GM18517 (cell line): Measurements from ENCODE around the gene PEX16.
A peak's percentile ranks its signal among the peaks of the same experiment; 100 is the strongest.

Experiments used
- ATAC-seq: cut with Tn5 transposase; IDR thresholded peaks from one replicate; pipeline ENCODE4 v1.9.1; 2021; ENCODE audit warnings: mild to moderate bottlenecking, moderate library complexity; ENCODE audit not compliant: unreplicated experiment

Gene PEX16

GRCh38 chr11:45931739-45932138, 14.1 kb upstream of the PEX16 start:
- ATAC-seq, result no peak

DNA sequence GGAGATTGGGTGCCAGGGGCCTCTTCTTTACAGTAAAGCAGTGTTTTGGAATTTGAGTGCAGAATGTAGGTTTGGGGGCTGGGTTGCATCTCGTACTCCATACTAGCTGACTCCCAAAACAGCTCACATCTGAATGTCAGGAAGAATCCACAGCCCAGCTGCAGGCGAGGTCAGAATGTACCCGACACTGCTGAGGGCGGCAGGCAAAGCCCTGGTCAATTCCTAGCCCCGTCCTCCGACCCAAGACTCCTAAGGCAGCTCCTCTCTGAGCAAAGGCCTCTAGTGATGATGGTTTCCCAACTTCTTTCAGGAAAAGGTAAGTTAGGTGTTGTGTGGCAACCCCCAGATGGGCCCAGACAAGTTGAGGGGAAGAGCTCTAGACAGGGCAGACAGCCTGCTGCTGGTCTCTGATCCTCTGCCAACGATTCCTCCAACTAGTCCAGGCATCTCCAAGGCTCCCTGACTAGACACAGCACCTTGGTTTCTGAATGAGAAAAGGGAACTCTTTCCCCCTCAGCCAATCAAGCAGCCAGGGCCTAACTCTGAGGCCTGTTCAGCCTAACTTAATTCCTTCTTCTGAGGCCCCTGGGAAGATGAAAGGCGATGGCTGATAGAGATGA, 13.4 kb upstream of the PEX16 start:
- no peak for ATAC-seq

- peak; percentile 93 for ATAC-seq
Observed at GRCh38 chr11:45930031-45930794, 12.5 kb upstream of the PEX16 start.

DNA sequence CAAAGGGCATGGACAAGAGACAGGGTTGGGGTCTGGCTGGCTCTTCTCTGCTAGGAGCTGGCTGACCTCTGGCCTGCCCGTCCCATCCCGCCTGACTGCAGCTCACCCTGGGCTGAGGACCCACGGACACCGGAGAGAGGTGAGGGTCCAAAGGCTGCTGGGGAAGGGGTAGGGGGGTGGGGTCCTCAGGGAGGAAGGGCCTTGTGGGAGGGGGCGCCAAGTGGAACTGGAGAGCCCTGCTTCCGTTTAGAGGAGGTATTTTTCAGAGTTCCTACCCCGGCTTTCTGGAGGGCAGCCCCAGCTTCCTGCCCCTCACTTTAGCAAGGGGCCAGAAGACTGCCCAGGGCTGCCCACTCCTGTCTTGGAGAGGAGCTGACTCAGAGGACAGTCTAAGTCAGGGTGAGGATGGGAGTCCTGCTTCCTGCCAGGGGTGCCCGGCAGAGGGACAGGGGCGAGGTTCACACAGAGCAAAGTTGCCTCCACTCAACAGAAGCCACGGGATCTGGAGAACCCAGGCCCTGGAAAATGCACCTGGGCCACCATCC, 11.9 kb upstream of the PEX16 start:
- ATAC-seq, result no peak

GRCh38 chr11:45928535-45929215, 11.0 kb upstream of the PEX16 start:
- ATAC-seq, result no peak

DNA sequence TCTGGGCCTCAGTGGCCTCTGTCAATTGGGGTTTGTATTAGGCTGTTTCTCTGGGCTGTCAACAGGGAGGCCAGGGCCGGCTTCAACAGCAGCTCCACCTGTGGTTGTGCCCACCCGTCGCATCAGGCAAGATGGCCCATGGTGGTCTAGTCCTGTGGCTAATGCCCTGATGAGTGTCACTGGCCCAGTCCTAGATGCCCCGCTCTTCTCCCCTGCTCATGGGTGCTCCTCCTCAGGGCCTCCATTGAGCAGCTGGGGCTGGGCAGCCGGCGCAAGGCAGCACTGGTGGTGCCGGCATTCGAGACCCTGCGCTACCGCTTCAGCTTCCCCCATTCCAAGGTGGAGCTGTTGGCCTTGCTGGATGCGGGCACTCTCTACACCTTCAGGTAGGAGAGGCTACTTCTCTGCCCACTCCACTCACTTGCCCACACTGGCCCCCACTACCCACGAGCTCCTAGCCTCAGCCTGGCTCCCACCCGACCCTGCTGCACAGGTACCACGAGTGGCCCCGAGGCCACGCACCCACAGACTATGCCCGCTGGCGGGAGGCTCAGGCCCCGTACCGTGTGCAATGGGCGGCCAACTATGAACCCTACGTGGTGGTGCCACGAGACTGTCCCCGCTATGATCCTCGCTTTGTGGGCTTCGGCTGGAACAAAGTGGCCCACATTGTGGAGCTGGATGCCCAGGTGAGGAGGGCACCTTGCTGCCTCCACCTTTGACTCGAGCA, 10.2 kb upstream of the PEX16 start:
- ATAC-seq, result no peak

DNA sequence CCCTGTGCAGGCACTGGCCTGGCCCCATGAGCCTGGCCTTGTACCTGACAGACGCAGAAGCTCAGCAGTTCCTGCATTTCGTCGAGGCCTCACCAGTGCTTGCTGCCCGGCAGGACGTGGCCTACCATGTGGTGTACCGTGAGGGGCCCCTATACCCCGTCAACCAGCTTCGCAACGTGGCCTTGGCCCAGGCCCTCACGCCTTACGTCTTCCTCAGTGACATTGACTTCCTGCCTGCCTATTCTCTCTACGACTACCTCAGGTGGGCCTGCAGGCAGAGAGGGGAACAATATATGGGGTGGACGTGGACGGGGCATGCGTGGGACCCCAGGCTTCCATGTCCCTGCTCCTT, 9.6 kb upstream of the PEX16 start:
- ATAC-seq, result no peak

DNA sequence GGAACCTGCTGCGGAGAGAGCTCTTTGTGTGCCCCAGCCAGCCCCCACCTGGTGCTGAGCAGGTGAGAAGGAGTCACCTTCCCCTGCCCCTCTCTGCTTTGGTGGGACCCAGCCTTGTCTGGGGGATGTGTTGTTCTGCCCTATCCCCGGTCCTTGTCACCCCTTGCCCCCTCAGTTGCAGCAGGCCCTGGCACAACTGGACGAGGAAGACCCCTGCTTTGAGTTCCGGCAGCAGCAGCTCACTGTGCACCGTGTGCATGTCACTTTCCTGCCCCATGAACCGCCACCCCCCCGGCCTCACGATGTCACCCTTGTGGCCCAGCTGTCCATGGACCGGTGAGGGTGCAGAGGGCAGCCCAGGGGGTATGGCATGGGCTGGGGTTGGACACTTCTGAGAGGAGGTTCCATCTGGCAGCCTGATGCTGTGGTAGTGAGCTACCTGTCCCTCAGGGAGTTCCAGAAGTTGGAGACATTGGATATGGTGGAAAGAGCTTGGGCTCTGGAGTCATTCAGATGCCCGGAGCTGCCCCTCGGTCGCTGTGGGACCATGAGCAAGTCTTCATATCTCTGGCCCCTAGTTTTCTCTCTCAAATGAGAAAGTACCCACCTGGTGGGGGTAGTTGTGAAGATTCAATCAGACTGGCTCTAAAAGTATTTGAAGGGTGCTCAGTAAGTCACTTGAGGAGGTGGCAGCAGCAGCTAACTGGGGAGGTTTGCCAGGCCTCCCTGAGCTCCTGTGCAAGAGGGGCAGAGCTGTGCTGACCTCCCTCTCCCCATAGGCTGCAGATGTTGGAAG, 9.1 kb upstream of the PEX16 start:
- no peak for ATAC-seq

GRCh38 chr11:45926001-45926401, 8.3 kb upstream of the PEX16 start:
- ATAC-seq, result no peak

- ATAC-seq, result no peak
Observed at GRCh38 chr11:45925550-45925949, 7.9 kb upstream of the PEX16 start.

DNA sequence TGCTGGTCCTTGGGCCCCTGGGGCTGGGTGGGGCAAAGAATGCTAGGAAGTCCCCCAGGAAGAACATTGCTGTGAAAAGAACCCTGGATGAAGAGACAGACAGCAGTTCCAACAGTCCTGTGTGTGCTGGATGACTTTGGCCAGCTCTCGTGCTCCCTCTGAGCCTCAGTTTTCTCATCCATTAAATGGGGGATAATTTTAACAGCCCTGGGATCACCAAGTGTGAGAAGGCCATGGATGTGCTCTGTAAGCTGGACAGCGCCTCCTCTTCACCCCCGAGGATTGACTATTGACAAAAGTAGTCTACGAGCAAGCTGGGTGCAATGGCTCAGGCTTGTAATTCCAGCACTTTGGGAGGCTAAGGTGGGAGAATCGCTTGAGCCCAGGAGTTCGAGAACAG, 7.2 kb upstream of the PEX16 start:
- ATAC-seq, result no peak

DNA sequence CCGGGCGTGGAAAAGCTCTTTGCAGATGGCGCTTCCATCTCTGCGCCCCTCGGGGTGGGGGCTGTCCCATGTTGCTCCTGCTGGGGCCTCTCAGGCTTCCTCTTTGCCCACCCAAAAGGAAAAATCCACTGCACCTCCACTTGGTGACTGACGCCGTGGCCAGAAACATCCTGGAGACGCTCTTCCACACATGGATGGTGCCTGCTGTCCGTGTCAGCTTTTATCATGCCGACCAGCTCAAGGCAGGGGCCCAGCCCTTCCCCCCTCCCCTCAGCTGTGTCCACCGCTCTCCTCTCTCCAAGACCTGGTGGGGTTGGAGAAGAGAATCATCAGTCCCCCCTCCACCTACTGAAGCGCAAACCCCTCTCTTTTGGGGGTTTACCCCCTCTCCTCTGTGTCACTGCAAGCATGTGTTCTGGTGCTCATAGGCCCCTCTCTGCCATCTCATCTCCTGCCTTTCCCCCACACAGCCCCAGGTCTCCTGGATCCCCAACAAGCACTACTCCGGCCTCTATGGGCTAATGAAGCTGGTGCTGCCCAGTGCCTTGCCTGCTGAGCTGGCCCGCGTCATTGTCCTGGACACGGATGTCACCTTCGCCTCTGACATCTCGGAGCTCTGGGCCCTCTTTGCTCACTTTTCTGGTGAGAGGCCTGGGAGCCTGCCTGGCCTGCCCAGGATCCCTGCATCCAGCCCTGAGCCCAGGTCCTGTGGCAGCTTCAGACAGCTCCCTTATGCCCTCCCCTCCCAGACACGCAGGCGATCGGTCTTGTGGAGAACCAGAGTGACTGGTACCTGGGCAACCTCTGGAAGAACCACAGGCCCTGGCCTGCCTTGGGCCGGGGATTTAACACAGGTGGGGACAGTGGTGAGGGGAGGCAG, 6.6 kb upstream of the PEX16 start:
- no peak for ATAC-seq

DNA sequence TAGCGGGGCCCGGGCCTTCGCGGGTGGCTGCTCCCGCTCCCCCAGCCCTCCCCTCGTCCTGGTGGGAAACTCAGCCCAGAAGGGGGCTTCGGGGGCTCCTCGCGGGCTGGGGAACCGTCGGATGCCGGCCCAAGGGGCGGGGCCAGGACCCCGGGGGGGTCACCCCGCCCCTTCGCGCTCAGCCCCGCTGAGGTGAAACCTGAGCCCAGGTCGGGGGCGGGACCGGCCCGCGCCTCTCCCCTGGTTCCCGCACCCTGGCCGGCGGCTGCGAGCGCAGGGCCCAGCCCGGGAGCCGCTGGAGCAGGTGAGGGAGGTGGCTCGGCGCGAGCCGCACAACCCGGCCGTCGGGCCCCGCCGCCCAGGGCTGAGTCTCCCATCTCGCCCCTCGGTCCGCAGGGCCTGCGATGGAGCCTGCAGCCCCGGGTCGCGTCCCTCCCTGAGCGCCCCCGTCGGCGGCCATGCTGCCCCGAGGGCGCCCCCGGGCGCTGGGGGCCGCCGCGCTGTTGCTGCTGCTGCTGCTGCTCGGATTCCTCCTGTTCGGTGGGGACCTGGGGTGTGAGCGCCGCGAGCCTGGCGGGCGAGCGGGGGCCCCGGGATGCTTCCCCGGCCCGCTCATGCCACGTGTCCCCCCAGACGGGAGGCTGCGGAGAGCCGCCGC, 4.9 kb upstream of the PEX16 start, which contains the start of gene LARGE2:
Gene LARGE2 (plus strand): TSS at position 232 of the 658 bp plus-strand sequence. CDS start 227 bp downstream, at position 459.
- ATAC-seq, result no peak

GRCh38 chr11:45921561-45922424, 4.1 kb upstream of the PEX16 start:
- no peak for ATAC-seq

DNA sequence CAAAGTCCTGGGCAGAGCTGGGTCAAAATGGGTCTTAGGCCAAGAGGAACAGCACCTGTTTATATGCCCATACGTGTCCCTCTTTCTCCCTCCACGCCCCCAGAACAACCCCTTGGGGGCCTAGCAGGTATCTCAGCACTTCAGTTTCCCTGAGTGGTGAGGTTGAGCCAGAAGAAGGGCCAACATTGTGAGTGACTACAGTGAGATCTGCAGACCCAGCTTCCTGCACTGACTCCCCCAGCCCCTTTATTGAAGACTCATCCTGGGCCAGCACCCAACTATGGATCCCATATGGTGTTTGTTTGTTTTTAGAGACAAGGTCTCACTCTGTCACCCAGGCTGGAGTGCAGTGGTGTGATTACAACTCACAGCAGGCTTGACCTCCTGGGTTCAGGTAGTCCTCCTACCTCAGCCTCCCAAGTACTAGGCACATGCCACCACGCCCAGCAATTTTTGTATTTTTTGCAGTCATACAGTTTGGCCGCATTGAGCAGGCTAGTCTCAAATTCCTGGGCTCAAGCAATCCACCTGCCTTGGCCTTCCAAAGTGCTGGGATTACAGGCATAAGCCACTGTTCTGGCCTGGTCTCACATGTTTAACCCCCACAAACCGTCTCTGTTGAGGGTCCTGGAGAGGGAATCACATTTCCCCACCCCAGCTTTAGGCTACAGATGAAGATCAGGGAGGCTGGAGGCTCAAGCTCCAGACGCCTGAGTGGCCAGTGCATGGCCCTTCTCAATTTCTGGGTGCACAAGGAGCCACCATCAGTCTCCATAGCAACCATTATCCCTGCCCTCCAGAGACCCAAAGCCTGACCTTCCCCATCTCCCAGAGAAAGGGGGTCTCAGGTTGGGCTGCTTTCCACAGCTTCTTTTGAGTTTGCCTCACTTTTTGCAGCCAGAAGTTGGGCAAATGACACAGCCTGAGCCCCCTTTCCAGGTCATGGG, 3.1 kb upstream of the PEX16 start:
- ATAC-seq, result no peak

DNA sequence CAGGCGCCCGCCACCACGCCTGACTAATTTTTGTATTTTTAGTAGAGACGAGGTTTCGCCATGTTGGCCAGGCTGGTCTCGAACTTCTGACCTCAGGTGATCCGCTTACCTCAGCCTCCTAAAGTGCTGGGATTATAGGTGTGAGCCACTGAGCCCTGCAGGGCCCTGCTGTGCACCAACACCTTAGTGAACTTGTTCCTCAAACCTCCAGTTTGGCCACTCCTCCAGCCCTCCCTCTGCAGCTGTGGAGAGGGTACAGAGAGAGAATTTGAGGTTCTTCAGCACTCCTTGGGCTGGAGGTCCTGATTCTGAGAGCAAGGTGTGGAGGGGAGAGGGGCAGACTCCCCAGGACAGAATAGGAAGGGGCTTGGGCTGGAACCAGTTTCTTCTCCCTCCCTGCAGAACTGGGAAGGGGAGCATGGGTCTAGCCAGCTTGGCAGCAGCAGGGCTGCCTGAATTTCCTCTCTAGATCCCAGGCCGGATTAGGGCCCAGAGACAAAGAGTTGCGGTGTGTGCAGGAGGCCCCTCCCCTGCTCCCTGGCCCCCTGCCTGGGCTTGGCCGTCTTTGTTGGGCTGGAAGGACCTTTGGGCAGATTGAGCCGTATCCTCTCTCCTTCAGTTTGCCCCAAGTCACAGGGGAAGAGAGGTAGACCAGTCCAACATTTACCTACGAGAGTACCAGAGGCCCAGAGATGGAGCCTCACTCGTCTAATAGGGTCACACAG, 2.3 kb upstream of the PEX16 start:
- ATAC-seq, result no peak
